Activated naive CD4-positive, alpha-beta T cell treated with Interleukin-2 at 50 U/mL for 16 hours (primary cell): ENCODE measurements around the gene TECPR2.

Experiments used
- DNase-seq: peaks from one replicate; pipeline ENCODE4 v3.0.0-alpha.2; 2020

The TECPR2 gene

DNA sequence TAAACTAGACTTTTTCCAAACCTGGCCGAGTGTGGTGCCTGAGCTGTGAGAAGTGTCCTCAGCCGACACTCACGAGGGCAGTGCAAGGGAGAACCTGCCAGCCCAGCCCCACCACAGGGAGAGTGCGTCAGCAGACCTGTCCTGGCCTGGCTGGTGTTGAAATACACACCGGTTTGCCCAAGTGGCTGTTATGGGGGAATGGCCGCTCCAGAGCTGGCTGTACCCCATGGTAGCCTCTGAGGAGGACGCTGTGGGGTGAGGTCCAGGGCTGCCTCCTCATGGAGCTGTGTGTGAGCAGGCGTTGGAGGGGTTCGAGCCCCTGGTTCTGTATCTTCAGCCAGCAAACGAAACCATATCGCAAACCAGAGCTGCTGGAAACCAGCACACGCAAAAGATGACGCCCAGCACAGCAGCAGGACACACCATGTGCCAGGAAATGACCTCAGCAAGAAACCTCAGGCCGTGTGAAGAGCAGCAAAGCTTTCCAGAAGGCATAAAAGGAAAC lies 137.5 kb downstream of the TECPR2 start:
- no peak for DNase-seq

DNA sequence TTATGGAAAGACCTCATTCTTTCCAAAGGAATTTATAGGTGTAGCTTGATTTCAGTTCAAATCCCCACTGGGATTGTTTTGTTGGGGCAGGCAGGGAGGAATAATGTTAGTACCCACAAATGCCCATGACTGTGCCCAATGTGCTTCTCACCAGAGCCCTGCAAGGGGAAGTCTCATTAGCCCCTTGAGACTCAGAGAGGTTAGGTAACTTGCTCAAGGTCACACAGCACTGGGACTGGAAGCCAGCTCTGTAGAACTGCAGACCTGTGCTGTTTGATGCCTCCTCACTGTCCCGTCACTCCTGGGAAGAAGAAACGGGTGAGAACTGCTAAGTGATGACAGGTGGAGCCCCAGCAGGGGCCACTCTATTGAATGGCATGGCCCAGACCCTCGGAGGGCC lies 138.0 kb downstream of the TECPR2 start:
- DNase-seq: no peak

DNA sequence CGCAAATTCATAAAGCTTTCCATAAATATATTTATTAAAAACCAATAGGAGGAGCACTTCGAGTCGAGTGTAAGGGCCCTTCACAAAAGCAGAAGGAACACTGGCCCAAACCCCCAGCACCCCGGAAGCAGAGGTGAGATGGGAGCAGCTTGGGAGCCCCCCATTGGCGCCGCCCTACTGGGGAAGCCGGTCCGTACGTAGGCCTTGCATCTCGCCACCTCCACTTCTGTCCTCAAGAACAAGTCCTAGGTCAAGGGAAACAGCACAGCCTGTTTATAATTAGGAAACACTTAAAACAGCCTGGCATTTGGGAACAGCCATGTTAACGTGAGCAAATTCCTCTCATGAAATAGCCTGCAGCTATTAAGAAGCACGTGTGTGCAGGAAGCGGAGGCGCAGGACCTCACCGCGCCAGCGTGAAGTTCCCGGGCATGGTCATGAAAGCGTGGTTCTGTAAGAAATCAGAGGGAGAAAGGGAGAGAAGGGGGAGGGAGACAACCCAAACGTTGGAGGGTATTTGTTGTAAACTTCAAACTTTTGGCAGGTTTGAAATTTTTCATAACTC lies 139.1 kb downstream of the TECPR2 start:
- DNase-seq: no peak

DNA sequence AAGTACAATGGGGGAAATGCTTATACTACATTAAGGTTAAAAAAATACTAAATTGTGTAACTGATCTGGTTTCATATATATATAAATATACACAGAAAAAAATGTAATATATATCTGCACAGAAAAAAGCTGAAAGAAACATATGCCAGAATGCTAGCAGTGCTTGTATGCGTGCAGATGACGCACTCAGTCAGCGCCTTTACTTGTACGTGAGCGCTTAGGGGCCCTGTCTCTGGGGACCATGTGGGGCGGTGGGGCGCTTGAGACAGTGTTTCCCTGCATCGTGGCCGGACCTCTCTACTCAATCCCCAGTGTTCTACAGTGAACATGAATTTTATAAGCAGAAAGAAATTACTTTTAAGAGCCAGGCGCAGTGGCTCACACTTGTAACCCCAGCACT lies 139.8 kb downstream of the TECPR2 start:
- no peak for DNase-seq

DNA sequence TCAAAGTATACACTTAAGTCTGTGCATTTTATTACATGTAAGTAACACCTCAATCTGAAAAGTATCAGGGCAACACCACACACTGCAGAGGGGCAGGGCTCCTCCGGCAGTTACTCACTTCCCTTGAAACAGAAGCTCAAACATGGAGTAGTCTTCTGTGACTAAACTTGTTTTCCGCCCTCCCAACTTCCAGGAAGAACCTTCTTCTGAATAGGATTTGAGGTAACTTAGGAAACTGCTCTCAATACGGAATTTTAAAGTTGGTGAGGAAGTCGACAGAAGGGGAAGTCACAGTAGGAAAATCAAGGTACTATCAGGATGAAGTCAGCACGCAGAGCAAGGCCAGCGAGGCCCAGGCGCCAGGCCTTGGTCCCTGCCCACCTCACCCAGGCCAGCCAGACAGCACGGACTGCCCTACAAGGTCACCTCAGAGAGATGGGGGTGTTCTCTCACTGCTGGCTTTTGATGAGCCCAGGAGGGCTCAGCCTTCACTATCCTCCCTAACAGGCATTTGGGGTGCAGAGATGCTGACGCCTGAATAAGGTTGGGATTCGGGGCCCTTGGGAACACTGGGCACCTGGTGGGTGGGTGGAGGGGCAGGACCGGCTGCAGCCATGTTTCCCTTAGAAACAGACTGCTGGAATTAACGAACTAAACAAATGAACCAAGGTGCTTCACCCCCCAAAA lies 141.0 kb downstream of the TECPR2 start:
- no peak for DNase-seq

DNA sequence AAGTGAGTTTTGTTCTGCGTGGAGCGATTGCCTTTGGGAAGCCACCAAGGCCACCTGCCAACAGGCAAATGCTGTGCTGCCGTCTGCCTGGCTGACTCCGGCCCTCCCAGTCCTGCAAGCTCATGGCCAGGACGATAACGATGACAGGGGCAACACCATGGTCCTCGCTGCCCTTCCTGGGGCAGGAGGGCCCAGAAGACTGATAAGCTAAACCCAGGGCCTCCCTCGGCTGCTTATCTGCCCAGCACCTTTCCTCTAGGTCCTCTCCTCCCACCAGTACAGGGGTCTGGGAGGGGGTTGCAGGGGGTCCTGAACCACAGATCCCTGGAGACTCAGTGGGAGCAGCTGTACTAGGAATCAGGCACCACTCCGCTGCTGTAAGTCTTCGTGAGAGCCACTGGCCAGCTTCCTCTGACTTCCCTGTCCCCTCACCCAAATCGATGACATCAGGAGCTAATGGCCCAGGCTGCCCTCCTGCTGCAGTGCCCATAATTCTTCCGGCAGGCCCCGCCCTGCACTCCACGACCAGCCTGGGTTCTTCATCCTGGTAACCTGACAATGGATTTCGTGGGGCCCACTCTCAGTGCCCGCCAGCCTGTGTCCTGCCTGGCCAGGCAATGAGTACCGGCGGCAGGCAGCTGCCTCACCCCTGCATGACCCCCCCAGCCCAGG lies 141.7 kb downstream of the TECPR2 start:
- no peak for DNase-seq

DNA sequence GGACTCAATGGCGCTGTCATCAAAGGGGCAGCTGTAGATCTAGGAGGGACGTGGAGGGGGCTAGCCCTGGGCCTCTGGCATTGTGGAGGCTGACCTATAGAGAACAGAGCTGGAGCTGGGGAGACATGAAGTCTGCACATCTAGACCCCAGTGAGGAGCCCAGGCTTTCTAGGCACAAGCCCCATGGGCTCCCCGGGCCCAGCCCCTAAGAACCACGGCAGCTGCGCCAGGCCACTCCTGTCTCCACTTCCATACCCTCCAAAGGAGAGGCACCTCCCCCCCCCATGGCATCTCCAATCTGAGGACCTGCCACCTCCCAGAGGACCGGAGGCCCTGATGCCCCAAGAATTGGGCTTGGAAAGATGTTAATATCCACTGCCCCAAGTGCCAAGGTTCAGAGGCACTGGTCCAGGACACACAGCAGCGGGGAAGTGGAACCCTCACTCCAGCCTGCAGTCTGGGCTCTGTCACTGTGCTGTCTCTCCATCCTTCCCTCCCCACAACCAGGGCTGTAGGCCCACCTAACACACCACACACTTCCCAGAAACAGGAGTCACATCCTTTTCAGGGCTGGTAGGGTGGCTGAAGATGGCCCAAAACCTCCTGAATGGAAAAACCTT lies 142.4 kb downstream of the TECPR2 start:
- no peak for DNase-seq

DNA sequence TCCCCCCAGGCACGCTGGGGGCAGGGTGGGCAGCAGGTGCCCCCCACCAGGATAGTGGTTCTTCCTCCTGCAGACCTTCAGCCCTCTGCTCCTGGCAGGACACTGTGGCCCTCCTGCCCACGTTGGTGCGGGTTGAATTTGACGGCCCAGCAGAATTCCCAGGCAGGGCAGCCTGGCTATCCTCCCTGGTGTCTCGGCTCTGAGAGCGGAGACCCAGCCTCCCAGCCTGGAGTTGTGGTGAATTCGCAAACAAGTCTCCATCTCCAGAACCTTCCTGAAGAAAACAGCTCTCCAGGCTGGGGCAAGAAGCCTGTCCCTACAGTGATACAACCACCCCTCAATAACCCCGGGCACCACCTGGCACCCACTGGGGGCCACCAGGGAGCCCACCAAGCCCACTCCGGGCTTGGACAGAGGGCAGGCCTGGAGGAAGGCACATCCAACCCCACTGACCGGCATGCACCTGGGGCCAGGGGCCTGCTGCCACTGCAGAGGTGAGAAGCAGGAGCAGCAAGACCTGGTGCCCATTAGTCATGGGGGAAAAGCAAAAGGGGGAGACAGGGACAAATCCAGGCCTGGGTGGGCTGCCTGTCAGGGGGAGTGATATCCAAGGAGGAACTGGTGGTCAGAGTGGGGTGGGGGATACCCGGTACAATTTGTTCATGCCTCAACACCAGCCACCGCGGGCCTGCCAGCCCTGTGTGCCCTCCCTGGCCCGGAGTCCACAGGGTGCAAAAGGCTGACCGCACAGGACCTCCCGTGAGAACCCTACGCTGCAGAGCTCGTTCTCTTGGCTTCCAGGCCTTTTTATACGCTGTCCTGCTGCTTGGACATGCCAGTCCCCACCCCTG lies 143.3 kb downstream of the TECPR2 start:
- DNase-seq: no peak

DNA sequence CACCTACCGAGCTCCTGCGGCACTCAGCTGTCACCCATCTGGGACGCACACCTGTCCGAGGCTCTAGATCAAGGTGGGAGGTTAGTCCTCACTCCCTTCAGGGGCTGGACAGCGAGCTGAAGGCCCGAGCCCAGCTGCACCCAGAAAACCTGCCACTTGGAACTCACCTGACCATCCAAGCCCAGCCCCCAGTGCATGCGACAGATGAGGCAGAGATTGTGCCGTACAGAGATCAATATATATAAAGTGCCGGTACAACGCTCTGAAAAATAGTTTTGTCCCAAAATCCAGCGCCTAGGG lies 143.8 kb downstream of the TECPR2 start:
- DNase-seq: no peak

DNA sequence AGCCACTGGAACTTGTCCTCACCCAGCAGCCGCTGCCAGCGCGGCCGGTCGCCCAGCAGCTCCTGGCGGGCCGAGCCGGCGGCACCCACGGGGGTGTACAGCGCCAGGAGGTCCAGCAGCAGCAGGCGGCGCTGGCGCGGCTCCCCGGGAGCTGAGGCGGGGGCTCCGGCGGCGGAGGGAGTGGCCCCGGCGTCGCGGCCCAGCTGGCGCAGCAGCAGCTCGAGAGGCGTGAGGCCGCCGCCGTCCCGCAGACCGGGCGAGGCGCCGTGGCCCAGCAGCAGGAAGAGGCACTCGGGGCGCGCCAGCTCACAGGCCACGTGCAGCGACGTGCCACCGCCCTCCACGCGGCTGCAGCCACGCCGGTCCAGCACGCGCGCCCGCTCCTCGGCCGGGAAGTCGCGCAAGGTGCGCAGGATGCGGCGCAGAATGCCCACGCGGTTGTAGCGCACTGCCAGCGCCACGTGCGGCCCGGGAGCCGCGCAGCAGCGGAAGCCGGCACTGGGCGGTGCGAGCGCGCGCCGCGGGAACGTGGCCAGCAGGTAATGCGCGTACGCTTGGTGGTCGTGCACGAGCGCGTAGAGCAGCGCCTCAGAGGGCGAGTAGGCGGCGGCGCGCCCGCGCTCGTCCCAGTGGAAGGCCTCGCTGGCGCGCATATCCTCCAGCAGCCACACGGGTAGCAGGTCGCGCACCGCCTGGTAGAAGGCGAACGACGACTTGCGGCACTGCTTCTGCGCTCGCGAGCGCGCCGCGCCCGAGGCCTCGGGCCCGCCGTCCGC lies 144.5 kb downstream of the TECPR2 start:
- no peak for DNase-seq

DNA sequence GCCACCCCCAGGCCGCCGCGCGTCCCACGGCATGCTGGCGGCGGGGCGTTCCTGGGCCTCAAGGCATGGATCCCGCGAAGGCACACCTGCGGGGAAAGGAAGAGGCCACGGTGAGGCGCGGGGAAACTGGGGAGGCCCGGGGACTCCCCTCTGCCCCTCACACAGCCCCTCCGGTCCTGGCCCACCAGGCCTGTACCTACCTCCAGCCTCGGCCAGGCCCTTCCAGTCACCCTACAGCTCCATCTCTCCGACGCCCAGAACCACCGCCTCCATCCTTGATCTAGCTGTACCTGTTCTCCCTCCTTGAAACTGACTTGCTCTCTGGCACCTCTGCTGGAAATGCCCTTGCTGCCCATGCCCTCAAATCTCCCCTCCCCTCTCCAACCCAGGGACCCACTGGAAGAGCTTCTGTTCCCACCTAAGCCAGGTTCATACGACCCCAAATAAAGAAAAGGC lies 145.1 kb downstream of the TECPR2 start:
- no peak for DNase-seq

DNA sequence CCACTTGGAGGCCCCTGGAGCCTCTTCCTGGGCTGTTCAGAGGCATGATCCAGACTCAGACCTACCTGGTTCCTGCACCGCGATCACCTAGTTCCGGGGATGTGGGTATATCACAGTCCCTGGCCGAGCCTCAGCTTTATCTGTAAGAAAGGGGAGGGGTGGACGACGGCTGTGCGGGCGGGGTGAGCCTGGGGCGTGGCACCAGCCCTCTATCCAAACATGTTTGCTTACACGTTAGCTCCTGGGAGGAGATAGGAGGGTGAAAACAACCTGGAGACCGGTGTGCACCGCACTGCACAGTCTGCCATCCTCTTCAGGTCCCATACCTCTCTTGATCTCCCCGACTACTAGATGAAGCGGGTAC lies 145.7 kb downstream of the TECPR2 start:
- DNase-seq: no peak

DNA sequence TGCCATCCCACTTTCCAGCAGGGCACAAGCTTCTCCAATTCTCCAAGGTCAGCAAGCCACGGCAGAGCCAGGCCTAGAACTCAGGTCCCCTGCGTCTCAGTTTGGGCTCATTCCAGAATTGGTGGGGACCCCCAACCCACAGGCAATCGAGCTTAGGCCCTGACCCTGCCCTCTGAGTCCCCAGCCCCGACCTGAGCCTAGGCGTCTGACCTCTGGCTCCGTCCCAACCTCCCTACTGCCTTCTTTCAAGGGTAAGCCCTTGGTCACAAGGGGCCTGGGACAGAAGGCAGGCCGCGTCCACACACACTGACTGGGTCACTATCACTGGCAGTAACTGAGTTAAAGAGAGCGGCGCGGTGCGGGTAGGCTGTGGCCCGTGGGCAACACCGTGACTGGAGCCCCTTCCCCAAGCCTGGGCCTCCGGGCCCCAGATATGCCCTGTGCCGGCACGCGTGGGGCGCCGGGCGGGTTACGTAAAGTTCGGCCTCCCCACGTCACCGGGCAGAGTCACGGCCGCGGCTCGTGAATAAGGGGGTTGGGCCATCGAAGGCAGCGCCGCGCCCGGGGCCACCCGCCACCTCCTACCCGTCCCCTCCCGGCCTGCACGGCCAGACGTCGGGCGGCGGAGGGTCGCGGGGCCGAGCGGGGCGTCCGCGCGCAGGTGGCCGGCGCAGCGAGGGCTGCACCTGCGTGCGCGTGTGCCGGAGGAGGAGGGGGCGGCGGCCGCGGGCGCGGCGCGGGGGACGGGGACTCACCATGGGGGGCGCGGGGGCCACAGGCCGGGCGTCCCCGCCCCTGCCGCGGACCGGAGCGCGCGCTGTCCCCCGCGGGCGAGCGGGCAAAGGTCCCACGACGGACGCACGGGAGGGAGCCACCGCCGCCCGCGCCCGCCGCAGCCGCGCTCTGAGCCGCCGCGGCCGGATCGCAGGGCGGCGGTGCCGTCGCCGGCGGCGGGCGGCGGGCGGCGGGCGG lies 146.3 kb downstream of the TECPR2 start:
- DNase-seq: peak; percentile 37

DNA sequence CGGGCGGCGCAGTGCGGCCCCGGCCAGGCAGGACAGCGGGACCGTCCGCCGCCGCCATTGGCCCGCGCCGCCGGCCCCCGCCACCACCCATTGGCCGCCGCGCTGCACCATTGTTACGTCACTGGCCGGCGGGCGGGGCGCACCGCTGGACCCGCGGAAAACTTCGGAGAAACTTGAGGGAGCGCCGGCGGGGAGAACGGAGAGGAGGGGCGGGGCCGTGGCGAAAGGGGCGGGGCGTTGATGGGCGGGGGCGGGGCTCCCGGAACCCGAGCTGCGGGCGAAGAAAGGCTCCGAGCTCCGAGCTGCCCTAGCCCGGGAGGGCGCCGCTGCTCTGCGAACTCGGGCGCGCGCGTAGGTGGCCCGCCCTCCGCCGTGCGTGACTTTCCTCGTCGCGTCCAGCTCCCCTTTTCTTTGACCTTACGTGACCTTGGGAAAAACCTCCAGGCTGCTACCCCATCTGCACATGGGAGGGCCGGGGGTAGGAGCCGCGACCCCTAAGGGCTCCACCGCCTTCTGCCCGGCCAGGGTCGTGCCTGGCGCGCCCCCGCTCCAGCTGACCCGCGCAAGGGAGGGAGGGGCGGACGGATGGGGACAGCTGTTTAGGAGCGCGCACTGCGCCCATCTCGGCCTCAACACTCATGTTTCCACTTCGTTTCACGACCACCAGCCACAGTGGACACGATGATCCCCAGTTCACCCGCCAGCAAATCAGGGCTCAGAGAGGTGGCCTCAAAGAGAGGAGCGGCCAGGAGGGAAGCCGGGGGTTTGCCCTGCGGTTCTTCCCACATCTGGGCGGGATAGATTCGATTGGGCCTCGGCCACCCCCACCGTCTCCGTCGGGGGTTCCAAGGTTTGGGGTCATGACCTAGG lies 147.2 kb downstream of the TECPR2 start, which contains the start of gene ANKRD9:
TSS of gene ANKRD9 (minus strand) at position 31 of the 870 bp plus-strand sequence. CDS start 1,887 bp downstream, outside the sequence.
- peak; percentile 92 for DNase-seq

DNA sequence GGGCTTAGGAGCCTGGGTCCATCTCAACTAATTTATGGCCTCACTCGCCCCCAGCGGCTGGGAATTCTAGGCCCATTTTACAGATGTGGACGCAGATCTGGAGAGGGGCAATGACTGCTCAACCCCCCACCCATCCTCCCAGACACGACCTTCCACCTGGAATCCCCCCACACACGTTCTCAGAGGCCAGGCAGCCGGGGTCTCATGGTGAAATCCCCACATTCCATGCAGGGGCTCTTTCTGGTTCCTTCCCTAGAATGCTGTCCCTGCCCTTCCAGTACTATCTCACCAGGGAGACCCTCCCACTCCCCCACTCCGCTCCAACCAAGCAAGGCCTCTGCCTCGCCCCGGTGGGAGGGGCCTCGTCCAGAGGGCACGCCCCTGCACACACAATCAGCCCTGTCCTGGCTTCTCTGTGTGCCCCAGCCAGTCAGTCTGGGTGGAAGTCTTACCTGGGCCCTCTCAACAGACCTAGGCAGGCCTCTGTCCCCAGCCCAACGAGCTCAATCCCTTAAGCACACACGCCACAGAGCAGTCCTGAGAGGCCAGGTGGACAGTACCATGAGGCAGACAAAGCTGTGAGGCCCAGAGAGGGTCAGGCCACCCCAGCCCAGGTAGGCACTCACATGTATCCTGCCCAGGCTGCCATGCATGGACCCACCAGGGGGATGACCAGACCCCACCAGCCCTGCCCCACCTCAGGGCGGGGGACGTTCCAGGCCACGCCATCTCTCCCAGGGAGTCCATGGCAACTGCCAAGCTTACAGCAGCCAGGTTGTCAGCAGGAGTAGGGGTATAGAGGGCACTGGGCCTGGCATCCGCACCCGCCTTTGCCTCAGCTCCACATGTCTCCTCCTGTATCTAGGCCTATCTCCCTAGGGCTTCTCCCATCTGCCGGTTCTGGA lies 148.1 kb downstream of the TECPR2 start:
- peak; percentile 17 for DNase-seq

DNA sequence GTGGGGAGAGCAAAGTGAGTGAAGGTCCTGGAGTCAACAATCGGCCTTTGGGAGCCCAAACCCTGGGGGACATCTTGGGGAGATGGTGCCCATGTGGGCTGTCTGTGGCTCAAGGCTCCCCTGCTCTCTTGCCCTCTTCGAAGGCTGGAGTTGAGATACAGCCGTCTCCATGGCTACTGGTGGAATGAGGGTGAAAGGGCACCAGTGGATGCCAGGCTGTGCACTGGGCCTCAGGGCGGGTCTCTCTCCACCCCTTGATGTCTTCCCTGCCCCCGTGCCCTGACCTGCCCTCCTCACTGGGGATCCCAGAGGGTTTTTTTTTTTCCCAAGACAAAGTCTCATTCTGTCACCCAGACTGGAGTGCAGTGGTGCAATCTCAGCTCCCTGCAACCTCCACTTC lies 148.8 kb downstream of the TECPR2 start:
- no peak for DNase-seq

DNA sequence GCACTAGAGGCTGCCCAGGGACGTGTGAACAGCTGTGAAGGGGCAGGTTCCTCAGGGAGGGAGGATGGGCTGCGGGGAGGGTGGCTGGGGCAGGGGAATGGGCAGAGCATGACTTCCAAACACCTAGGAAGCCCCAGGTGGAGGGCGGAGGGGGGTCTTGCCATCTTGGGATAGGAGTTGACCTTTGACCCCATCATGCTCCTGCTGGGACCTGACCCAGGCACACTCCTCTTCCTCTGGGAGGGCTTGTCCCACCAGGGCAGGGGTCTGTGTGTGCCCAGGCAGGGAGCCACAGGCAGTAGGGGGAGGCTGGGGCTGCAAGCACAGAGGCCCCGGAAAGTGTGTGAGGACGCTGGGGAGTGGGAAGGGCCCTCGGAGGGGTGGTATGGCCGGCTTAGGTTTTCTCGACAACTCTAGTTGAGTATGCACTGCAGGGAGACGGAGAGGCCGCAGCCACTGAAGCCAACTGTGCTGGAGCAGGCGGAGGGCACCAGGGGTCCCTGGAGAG lies 150.1 kb downstream of the TECPR2 start:
- DNase-seq: no peak
